ENCODE results near the gene LARP1.
"Not testable (repeated sequence)": the region's sequence is repeated elsewhere in the genome, so short reads cannot be mapped to it uniquely, and the experiment has no call there.

LARP1 gene

GRCh38 chr5:154795235-154795596 lies 40.0 kb downstream of the LARP1 start:
- DNase-seq, result no peak

DNA sequence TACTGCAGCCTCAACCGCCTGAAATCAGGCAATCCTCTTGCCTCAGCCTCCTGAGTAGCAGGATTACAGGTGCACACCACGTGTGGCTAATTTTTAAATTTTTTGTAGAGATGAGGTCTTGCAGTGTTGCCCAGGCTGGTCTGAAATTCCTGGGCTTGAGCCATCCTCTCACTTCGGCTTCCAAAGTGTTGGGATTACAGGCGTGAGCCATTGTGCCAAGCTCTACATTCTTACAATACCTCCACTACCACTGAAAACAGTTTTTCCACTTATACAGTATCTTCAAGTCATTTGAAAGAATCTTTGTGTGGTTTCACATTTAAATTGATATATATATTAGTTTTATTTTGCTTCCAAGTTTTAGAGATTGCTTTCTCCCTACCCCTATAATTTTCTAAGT lies 42.6 kb downstream of the LARP1 start:
- DNase-seq, result no peak

- DNase-seq, result no peak
Observed at GRCh38 chr5:154800582-154800981, 45.4 kb downstream of the LARP1 start.

DNA sequence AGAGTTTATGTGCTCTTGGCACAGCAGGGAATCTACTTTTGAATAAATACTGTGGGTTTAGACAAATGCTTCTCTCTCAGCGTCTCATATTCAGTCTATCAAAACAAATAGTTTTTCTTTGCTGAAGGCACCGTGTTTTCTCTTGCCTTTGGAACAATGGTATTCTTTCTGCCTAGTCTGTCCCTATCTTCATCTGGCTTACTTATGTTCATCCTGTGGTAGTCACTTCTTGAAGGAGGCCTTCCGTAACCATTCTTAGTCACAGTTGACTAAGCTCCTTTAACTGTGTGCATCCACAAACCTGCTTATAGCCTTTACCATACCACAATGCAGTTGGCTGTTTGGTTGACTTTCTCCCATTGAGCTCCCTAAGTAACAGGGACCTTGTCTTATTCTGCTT lies 45.9 kb downstream of the LARP1 start:
- DNase-seq, result no peak

DNA sequence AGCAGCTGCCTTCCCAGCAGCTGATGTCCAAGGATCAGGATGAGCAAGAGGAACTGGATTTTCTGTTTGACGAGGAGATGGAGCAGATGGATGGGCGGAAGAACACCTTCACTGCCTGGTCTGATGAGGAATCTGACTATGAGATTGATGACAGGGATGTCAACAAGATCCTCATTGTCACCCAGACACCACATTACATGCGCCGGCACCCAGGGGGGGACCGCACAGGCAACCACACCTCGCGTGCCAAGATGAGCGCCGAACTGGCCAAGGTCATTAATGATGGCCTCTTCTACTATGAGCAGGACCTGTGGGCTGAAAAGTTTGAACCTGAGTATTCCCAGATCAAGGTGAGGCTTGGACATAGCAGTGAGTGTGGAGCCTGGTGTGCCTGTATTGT lies 46.9 kb downstream of the LARP1 start:
- DNase-seq, result no peak

- DNase-seq, result no peak
Observed at GRCh38 chr5:154806176-154806575, 51.0 kb downstream of the LARP1 start.

- no peak for DNase-seq
Observed at GRCh38 chr5:154811239-154811638, 56.1 kb downstream of the LARP1 start.

GRCh38 chr5:154811653-154812465 lies 56.7 kb downstream of the LARP1 start:
- DNase-seq, result no peak

- no peak for DNase-seq
Observed at GRCh38 chr5:154813158-154813557, 58.0 kb downstream of the LARP1 start.

DNA sequence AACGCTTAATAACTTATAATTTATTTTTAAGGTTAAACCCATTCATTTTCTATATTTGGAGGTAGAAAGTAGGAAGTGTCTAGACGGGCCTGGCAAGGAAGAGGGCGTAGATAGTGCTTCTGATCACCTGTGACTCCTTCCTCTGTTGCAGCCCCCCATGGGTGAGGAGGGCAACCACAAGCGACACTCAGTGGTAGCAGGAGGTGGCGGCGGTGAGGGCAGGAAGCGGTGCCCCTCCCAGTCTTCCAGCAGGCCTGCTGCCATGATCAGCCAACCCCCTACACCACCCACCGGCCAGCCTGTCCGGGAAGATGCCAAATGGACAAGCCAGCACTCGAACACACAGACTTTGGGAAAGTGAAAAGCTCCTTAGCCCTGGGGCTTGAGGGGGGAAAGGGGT lies 58.6 kb downstream of the LARP1 start:
- no peak for DNase-seq

GRCh38 chr5:154815025-154815424 lies 59.8 kb downstream of the LARP1 start:
- no peak for DNase-seq

DNA sequence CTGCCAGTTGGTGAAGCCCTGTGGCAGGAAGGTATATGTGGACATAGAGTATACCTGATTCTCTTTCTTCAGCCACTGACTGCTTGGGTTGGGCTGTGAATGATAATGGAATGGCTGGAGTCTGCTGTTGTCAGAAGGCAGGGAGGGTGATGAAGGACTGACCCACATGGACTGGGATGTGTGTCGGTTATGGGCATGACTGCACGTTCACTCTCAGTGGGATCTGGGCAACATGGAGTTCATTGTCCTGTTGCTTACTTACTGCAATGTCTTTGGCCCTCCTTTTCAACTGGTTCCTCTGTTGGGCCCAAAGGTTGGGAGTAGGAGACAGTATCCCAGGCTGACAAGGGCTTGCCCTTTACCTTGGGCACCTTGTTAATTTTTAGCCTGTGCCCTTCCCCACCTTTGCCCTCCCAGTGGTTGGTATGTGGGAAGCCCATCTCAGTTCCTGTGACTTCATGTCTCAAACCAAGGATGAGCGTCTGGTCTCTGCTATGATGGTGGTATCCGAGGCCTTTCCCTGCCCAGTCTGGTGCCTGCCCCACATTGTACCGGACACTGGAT lies 60.6 kb downstream of the LARP1 start:
- DNase-seq, result no peak

- DNase-seq, result no peak
Observed at GRCh38 chr5:154816891-154817492, 61.8 kb downstream of the LARP1 start.

DNA sequence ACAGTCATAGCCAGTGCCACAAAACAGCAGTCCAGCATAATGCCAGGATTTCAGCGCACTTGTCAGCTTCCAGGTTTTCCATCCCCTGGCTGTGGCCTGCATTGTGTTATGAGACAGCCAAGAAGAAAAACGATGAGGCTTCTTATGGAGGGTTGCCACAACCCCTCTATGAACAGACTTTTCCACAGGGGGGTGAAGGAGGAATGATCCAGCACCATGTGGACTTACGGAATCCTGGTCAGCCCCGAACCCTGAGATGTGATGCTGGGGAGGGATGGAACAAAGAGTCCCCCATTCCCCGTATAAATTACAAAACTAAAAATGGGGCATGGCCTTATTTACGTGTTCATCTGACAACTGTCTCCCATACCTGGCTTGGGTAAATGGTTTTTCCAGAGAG lies 62.6 kb downstream of the LARP1 start:
- DNase-seq, result no peak

- DNase-seq, result no peak
Observed at GRCh38 chr5:154818471-154819116, 63.4 kb downstream of the LARP1 start.

DNA sequence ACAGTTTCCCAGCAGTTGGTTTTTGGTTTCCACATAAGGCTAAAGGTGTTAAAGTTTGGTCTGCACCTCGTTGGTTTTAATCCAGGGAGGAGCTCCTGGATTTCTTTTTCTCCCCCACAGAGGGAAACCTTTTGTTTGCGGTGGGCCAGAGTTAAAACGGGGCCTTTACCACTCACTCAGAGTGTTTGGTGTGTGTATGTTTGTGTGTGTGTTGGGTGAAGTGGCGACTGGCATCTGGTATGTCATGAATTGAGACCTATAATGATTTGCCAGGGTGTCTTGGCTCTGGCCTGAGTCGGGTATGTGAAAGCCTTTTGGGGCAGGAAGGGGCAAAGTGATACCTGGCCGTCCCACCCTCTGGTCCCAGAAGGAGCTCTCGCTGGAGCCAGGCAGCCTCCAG lies 64.4 kb downstream of the LARP1 start:
- no peak for DNase-seq

GRCh38 chr5:154820383-154820782 lies 65.2 kb downstream of the LARP1 start:
- no peak for DNase-seq

DNA sequence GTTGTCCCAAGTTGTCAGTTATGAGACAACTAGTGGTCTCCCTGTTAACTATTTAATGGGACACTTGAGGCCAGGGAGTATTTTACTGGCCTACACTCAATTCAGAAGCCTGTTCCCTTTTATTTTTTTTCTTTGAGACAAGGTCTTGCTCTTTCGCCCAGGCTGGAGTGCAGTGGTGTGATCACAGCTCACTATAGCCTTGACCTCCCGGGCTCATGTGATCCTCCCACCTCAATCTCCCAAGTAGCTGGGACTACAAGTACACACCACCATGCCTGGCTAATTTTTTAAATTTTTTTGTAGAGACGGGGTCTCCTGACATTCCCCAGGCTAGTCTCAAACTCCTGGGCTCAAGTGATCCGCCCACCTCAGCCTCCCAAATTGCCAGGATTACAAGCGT lies 67.7 kb downstream of the LARP1 start:
- not testable (repeated sequence) for DNase-seq

DNA sequence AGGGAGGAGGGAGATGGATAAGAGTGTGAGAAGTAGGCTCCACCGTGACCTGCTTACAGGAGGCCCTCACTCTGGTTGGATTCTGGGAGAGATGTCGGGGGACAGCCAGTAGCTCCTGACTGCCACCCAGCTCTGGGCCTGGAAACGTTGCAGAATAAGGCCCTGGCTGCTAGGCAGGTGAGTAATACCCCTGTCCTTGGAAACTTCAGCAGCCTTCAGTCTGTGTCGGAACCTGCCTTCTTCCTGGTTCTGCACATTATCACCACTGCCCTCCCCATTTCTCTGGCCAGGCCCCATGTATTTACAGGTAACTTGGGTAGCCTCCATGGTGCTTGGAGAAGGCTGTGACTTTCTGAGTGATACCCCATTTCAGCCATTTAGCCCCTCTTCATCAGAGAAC lies 68.4 kb downstream of the LARP1 start:
- no peak for DNase-seq

- DNase-seq, result no peak
Observed at GRCh38 chr5:154824070-154824469, 68.9 kb downstream of the LARP1 start.

DNA sequence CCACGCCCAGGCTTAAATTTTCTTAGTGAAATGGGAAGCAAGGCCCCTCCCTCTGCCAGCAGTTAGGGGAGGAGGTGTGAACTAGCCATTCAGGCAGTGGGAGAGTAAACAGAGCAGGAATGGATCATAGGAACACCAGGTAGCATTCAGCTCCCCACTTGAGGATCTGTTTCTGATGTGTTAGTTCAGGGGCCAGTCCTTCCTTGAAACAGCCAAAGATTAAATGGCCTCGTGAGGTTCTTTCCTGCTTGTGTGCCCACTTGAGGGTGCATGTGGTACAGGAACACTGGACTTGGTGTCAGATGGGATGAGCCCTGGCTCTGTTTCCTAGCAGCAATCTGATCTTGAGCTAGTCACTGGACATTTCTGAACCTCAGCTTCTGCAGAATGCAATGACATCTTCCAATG lies 74.0 kb downstream of the LARP1 start:
- DNase-seq, result no peak

DNA sequence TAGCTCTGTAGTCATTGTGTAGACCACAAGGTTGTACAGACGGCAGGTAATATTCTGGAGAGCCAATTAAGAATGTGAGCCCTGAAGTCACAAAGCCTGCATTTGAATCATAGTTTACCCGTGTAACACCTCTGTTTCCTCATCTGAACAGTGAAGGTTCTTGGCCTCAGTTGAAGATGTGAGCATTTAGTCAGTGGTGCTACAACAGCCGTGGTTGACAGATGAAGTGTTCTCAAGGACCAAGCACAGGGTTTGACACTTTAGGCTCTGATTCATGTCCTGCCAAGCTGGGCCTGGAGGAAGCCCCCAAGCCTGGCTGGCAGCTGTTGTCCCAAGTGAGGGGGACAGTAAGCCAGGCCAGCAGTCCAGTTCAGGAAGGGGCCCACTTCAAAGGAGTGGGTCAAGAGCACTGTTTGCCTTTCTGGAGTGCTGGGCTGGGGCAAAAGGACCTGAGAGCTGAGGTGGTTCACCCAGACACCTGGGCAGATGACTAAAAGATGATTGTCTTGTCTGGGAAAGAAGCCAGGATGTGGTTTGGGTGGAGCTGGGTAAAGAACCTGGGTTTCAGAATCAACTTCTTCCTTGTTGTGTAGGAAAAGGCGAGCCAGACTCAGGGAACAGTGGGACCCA lies 74.5 kb downstream of the LARP1 start:
- DNase-seq, result peak; percentile 69

- no peak for DNase-seq
Observed at GRCh38 chr5:154830219-154830595, 75.0 kb downstream of the LARP1 start.

DNA sequence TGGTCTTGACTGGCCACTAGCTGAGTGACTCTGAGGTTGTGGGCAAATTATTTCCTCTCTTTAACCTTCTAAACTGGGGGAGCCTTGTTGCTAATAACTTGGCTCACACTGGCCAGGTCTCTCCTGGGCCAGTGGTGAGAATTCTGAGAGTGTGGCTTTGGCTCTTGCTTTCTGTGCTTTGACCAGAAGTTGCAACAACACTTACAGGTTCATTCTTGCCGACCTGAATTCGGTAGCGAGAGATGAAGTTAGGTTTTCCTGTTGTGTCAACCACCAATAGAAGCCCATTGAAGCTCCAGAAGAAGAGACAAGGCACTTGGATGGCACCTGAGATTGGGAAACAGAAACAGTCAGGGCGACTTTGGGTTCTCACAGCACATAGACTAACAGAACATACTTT lies 75.4 kb downstream of the LARP1 start:
- no peak for DNase-seq
